Kidney tubule cell (primary cell): Measurements from ENCODE around the gene RAB11B.
"Not testable (repeated sequence)": the region's sequence is repeated elsewhere in the genome, so short reads cannot be mapped to it uniquely, and the experiment has no call there.

Experiments used
- DNase-seq: peaks from one replicate; pipeline ENCODE4 v3.0.0-alpha.2; 2018; ENCODE audit warnings: low spot score

Gene RAB11B

GRCh38 chr19:8370176-8371010 lies 19.8 kb upstream of the RAB11B start:
- no peak for DNase-seq

- no peak for DNase-seq
These were observed 19.0 kb upstream of the RAB11B start for GRCh38 chr19:8371011-8371804.

GRCh38 chr19:8373867-8374813 lies 16.0 kb upstream of the RAB11B start:
- DNase-seq, result no peak

- not testable (repeated sequence) for DNase-seq
These were observed 14.4 kb upstream of the RAB11B start for GRCh38 chr19:8375766-8376165.

- not testable (repeated sequence) for DNase-seq
These were observed 13.7 kb upstream of the RAB11B start for GRCh38 chr19:8376373-8376974.

GRCh38 chr19:8377598-8377997 lies 12.6 kb upstream of the RAB11B start:
- no peak for DNase-seq

- not testable (repeated sequence) for DNase-seq
These were observed 10.8 kb upstream of the RAB11B start for GRCh38 chr19:8379156-8379891.

GRCh38 chr19:8384569-8384968 lies 5.6 kb upstream of the RAB11B start:
- DNase-seq, result not testable (repeated sequence)

- DNase-seq, result not testable (repeated sequence)
These were observed 5.1 kb upstream of the RAB11B start for GRCh38 chr19:8385103-8385502.

- not testable (repeated sequence) for DNase-seq
These were observed 4.6 kb upstream of the RAB11B start for GRCh38 chr19:8385566-8385965.

GRCh38 chr19:8386419-8386818 lies 3.7 kb upstream of the RAB11B start:
- not testable (repeated sequence) for DNase-seq

GRCh38 chr19:8386990-8387389 lies 3.2 kb upstream of the RAB11B start:
- no peak for DNase-seq

GRCh38 chr19:8387688-8388611 lies 2.2 kb upstream of the RAB11B start:
- DNase-seq, result no peak

GRCh38 chr19:8388612-8388958 lies 1.6 kb upstream of the RAB11B start:
- no peak for DNase-seq

- peak; percentile 87 for DNase-seq
These were observed 439 bp downstream of the RAB11B start for GRCh38 chr19:8390617-8390981.

GRCh38 chr19:8391198-8392016 lies 1.2 kb downstream of the RAB11B start:
- no peak for DNase-seq

GRCh38 chr19:8392017-8392591 lies 1.9 kb downstream of the RAB11B start:
- DNase-seq, result peak; percentile 40

- DNase-seq, result no peak
These were observed 3.2 kb downstream of the RAB11B start for GRCh38 chr19:8393192-8393870.
